Measurements from ENCODE around the gene HNRNPCL4. TPM values are rescaled to one million over a fixed set of nuclear protein-coding genes. Genes with fewer than 3 reads are reported as not detected.
"Not testable (repeated sequence)": the region's sequence is repeated elsewhere in the genome, so short reads cannot be mapped to it uniquely, and the experiment has no call there.

The HNRNPCL4 gene
- under 1 TPM in 2 of 4 donors, not detected in 2; 0.18 to 0.41 TPM for polyA plus RNA-seq (ENCODE audit: insufficient read length in 4 of 4)

- DNase-seq (ENCODE audit: low read depth in 4 of 4, low spot score in 3 of 4): not testable (repeated sequence)
Observed at GRCh38 chr1:13165531-13165930, at the start of gene HNRNPCL4. TSS of gene HNRNPCL4 (minus strand) at chr1:13165631. CDS start at chr1:13165467, 164 bp downstream.

- DNase-seq (ENCODE audit: low read depth in 4 of 4, low spot score in 3 of 4): not testable (repeated sequence)
Observed at GRCh38 chr1:13208712-13209111, 43.3 kb upstream of the HNRNPCL4 start.

GRCh38 chr1:13201309-13201708 lies 35.9 kb upstream of the HNRNPCL4 start, which contains the start of gene PRAMEF13:
TSS of gene PRAMEF13 (minus strand) at chr1:13201409. CDS start at chr1:13199589, 1,820 bp downstream.
- not testable (repeated sequence) for DNase-seq (ENCODE audit: low read depth in 4 of 4, low spot score in 3 of 4)

- not testable (repeated sequence) for DNase-seq (ENCODE audit: low read depth in 4 of 4, low spot score in 3 of 4)
Observed at GRCh38 chr1:13171548-13171947, 6.1 kb upstream of the HNRNPCL4 start, which contains the start of gene PRAMEF9. TSS of gene PRAMEF9 (plus strand) at chr1:13171848. CDS start at chr1:13175281, 3,433 bp downstream.

GRCh38 chr1:13155909-13156308 lies 9.5 kb downstream of the HNRNPCL4 start, which contains the start of gene PRAMEF26:
TSS of gene PRAMEF26 (minus strand) at chr1:13156009. CDS start at chr1:13153095, 2,914 bp downstream.
- not testable (repeated sequence) for DNase-seq (ENCODE audit: low read depth in 4 of 4, low spot score in 3 of 4)

- DNase-seq (ENCODE audit: low read depth in 4 of 4, low spot score in 3 of 4): not testable (repeated sequence)
Observed at GRCh38 chr1:13116754-13117153, 48.7 kb downstream of the HNRNPCL4 start, which contains the start of gene HNRNPCL2. TSS of gene HNRNPCL2 (minus strand) at chr1:13116854. CDS start at chr1:13116400, 454 bp downstream.

Other genes starting within 250 kb of the HNRNPCL4 start
- gene PRAMEF7, start 249.0 kb downstream of the HNRNPCL4 start, polyA plus RNA-seq (ENCODE audit: insufficient read length in 4 of 4): not detected
- not detected for gene PRAMEF6, start 218.1 kb downstream of the HNRNPCL4 start, polyA plus RNA-seq (ENCODE audit: insufficient read length in 4 of 4)
- not detected for gene PRAMEF27, start 109.1 kb downstream of the HNRNPCL4 start, polyA plus RNA-seq (ENCODE audit: insufficient read length in 4 of 4)
- not detected for gene HNRNPCL3, start 104.9 kb downstream of the HNRNPCL4 start, polyA plus RNA-seq (ENCODE audit: insufficient read length in 4 of 4)
- gene PRAMEF25, start 94.9 kb downstream of the HNRNPCL4 start, polyA plus RNA-seq (ENCODE audit: insufficient read length in 4 of 4): not detected
- under 1 TPM in 2 of 4 donors, not detected in 2; 0.19 to 0.42 TPM for gene HNRNPCL2, start 48.8 kb downstream of the HNRNPCL4 start, polyA plus RNA-seq (ENCODE audit: insufficient read length in 4 of 4)
- gene PRAMEF26, start 9.6 kb downstream of the HNRNPCL4 start, polyA plus RNA-seq (ENCODE audit: insufficient read length in 4 of 4): not detected
- gene PRAMEF9, start 6.2 kb upstream of the HNRNPCL4 start, polyA plus RNA-seq (ENCODE audit: insufficient read length in 4 of 4): not detected
- not detected for gene PRAMEF13, start 35.8 kb upstream of the HNRNPCL4 start, polyA plus RNA-seq (ENCODE audit: insufficient read length in 4 of 4)
- not detected for gene PRAMEF18, start 60.5 kb upstream of the HNRNPCL4 start, polyA plus RNA-seq (ENCODE audit: insufficient read length in 4 of 4)
- not detected for gene PRAMEF5, start 88.6 kb upstream of the HNRNPCL4 start, polyA plus RNA-seq (ENCODE audit: insufficient read length in 4 of 4)
- not detected for gene PRAMEF8, start 119.5 kb upstream of the HNRNPCL4 start, polyA plus RNA-seq (ENCODE audit: insufficient read length in 4 of 4)
- gene PRAMEF33, start 137.9 kb upstream of the HNRNPCL4 start, polyA plus RNA-seq (ENCODE audit: insufficient read length in 4 of 4): not detected
- gene PRAMEF15, start 149.9 kb upstream of the HNRNPCL4 start, polyA plus RNA-seq (ENCODE audit: insufficient read length in 4 of 4): not detected
- not detected for gene PRAMEF14, start 181.5 kb upstream of the HNRNPCL4 start, polyA plus RNA-seq (ENCODE audit: insufficient read length in 4 of 4)
- gene PRAMEF19, start 206.3 kb upstream of the HNRNPCL4 start, polyA plus RNA-seq (ENCODE audit: insufficient read length in 4 of 4): not detected
- not detected for gene PRAMEF17, start 224.0 kb upstream of the HNRNPCL4 start, polyA plus RNA-seq (ENCODE audit: insufficient read length in 4 of 4)
- not detected for gene PRAMEF20, start 244.8 kb upstream of the HNRNPCL4 start, polyA plus RNA-seq (ENCODE audit: insufficient read length in 4 of 4)

Data from left renal pelvis (tissue), 4 donors.